AG04450 (cell line): ENCODE results near the gene HBG1. TPM values are rescaled to one million over a fixed set of nuclear protein-coding genes. Genes with fewer than 3 reads are reported as not detected.

Source experiments
- CTCF ChIA-PET: fragments of 300-600, 350-600 bp; formaldehyde crosslinking; extraction: SDS; loops from one replicate; lab custom pipeline; 2022; ENCODE audit warnings: antibody characterized with exemption, inconsistent platforms; lab: Charles Lee
- POLR2A ChIA-PET: fragments of 350-600 bp; formaldehyde crosslinking; extraction: SDS; loops from one replicate; lab custom pipeline; 2021; ENCODE audit warnings: antibody characterized with exemption, inconsistent platforms; lab: Yijun Ruan, JAX
- DNase-seq: peaks from one replicate; pipeline ENCODE4 v3.0.0-alpha.2; 2011; ENCODE audit warnings: low read depth, low spot score
- H3K27ac ChIP-seq: one replicate; pipeline ENCODE4 v1.5.1; 2012; ENCODE audit warnings: low read depth, low read length, control low read depth
- H3K27me3 ChIP-seq: one replicate; pipeline ENCODE4 v1.6.0; 2012; ENCODE audit warnings: low read length; ENCODE audit not compliant: control insufficient read depth, insufficient read depth
- H3K4me3 ChIP-seq: 2 replicates; pipeline ENCODE4 v1.5.1; 2011; ENCODE audit warnings: mild to moderate bottlenecking, low read depth, low read length, control low read depth
- H3K9me3 ChIP-seq: 2 replicates; pipeline ENCODE4 v1.5.1; 2012; ENCODE audit warnings: low read length; ENCODE audit not compliant: control insufficient read depth, insufficient read depth
- CTCF ChIP-seq: IDR thresholded peaks from 2 replicates; pipeline ENCODE4 v1.5.1; 2011; ENCODE audit warnings: low read depth, low read length, control low read depth, inconsistent platforms
- polyA plus RNA-seq: library from polyadenylated mRNA; depleted of rRNA; stranded (reverse); fragments of >200 nt; gene quantifications from 2 replicates; pipeline ENCODE4 v1.2.3, GENCODE V29; 2011

The HBG1 gene
- polyA plus RNA-seq, 1 experiment, result 0.41 TPM

GRCh38 chr11:5232176-5232575, 17.5 kb downstream of the HBG1 start:
- no peak for DNase-seq
- TF ChIP-seq CTCF, result no peak
- Histone ChIP-seq H3K27ac (no peak overlapping the region), H3K27me3 (no peaks in the 10 kb centered on the region), H3K4me3 (no peak overlapping the region), H3K9me3 (no peaks in the 10 kb centered on the region)
- CTCF ChIA-PET, result no interaction called here
- POLR2A ChIA-PET, result no interaction called here

DNA sequence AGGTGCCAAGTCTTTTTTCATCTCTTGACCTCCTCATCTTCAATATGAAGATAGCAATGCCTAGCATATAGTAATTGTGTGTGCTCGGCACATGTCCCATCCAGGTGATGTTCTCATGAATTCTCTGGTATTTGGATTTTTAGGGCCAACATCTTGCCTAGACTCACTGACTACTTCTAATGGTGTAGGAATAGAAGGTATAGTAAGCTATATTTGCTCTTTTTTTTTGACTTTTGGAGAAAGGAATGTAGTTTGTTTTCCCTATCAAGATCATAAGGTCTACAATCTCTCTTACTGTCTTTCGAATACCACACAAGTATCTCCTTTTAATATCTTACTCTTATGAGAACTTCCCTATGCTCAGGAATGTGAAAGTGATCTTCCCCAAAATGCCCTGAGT, 18.5 kb downstream of the HBG1 start:
- TF ChIP-seq CTCF, result no peak
- CTCF ChIA-PET, result interaction anchor here (0.6 to 1.4 kb wide), 2 partner anchors 27 to 1475 kb away, joined by 3 to 5 read pairs; no protein-coding TSS in a partner anchor
- DNase-seq, result no peak

GRCh38 chr11:5230266-5230665, 19.4 kb downstream of the HBG1 start:
- CTCF ChIA-PET, result interaction anchor here (1.4 kb wide), 1 partner anchor 26 kb away, joined by 5 read pairs; no protein-coding TSS in a partner anchor
- H3K27ac ChIP-seq, result no peak overlapping the region
- no peaks in the 10 kb centered on the region for H3K27me3 ChIP-seq
- no peak for TF ChIP-seq CTCF
- POLR2A ChIA-PET, result no interaction called here
- no peak overlapping the region for H3K4me3 ChIP-seq
- H3K9me3 ChIP-seq, result no peaks in the 10 kb centered on the region
- DNase-seq, result no peak

More for the DNA sequence above, 18.5 kb downstream of the HBG1 start:
- POLR2A ChIA-PET, result no interaction called here
- Histone ChIP-seq H3K27ac (no peak overlapping the region), H3K9me3 (no peaks in the 10 kb centered on the region), H3K4me3 (no peak overlapping the region), H3K27me3 (no peaks in the 10 kb centered on the region)

- POLR2A ChIA-PET, result no interaction called here
- Histone ChIP-seq H3K4me3 (no peak overlapping the region), H3K9me3 (no peaks in the 10 kb centered on the region), H3K27me3 (no peaks in the 10 kb centered on the region), H3K27ac (no peak overlapping the region)
- no peak for DNase-seq
- CTCF ChIA-PET, result interaction anchor here (1.4 kb wide), 1 partner anchor 26 kb away, joined by 5 read pairs; no protein-coding TSS in a partner anchor
- no peak for TF ChIP-seq CTCF
Measured at GRCh38 chr11:5229796-5230195, 19.9 kb downstream of the HBG1 start.

- no peak for DNase-seq
- POLR2A ChIA-PET, result no interaction called here
- CTCF ChIA-PET, result no interaction called here
- H3K27me3 ChIP-seq, result no peaks in the 10 kb centered on the region
- no peak overlapping the region for H3K4me3 ChIP-seq
- TF ChIP-seq CTCF, result no peak
- no peak overlapping the region for H3K27ac ChIP-seq
- no peaks in the 10 kb centered on the region for H3K9me3 ChIP-seq
Measured at GRCh38 chr11:5229356-5229755, 20.3 kb downstream of the HBG1 start.
